ENCODE measurements around the gene EGR4. TPM values are rescaled to one million over a fixed set of nuclear protein-coding genes. Genes with fewer than 3 reads are reported as not detected.

Gene EGR4
- total and polyA plus RNA-seq, 2 donors (not counting 1 experiment from before 2014, with no cell fraction given): 0.30 to 2.7 TPM

GRCh38 chr2:73307720-73308119 is 14.4 kb upstream of the EGR4 start:
- intact Hi-C loops (cut with micrococcal nuclease): no loop called here
- WGBS (ENCODE audit: insufficient coverage): 81% methylated on average over 9 of the region's 9 CpGs

GRCh38 chr2:73301636-73302035 is 8.3 kb upstream of the EGR4 start:
- Mint-ChIP-seq H3K27ac (no peak overlapping the region), H3K4me3 (no peak overlapping the region), H3K4me1 (no peaks in the 10 kb centered on the region), H3K9me3 (ENCODE audit: insufficient read depth) (no peaks in the 10 kb centered on the region), H3K27me3 (peaks cover 54% of the 10 kb centered on the region)
- Histone ChIP-seq H3K4me1 (ENCODE audit: control insufficient read depth in 2 of 2, insufficient read depth in 2 of 2, low read length in 2 of 2) (no peaks in the 10 kb centered on the region), H3K4me3 (ENCODE audit: control extremely low read depth in 1 of 5, extremely low read depth in 1 of 5, insufficient read depth in 1 of 5, low read depth in 2 of 5, low read length in 4 of 5) (no peak overlapping the region), H3K4me2 (replicated peaks; ENCODE audit: low read depth, low read length, poor library complexity, severe bottlenecking) (no peak overlapping the region), H3K9ac (ENCODE audit: low read length) (no peak overlapping the region), H3K36me3 (replicated peaks in 1 of 2; ENCODE audit: control extremely low read depth in 1 of 2, control insufficient read depth in 1 of 2, extremely low read depth in 1 of 2, insufficient read depth in 2 of 2, low read length in 1 of 2) (no peaks in the 10 kb centered on the region), H3K27ac (ENCODE audit: low read length in 2 of 2) (no peak overlapping the region), H2AFZ (ENCODE audit: insufficient read depth, low read depth, low read length, poor library complexity, severe bottlenecking) (no peak overlapping the region), H3K9me3 (ENCODE audit: control extremely low read depth in 1 of 3, control insufficient read depth in 2 of 3, insufficient read depth in 1 of 3, low read length in 2 of 3) (no peaks in the 10 kb centered on the region), H3K27me3 (replicated peaks in 1 of 4; ENCODE audit: control extremely low read depth in 1 of 4, control insufficient read depth in 3 of 4, insufficient read depth in 4 of 4, low read length in 3 of 4) (peaks cover 0 to 32% (median 25%) of the 10 kb centered on the region in 4 experiments), H4K20me1 (ENCODE audit: control insufficient read depth, insufficient read depth, low read length, poor library complexity, severe bottlenecking) (no peaks in the 10 kb centered on the region), H3K79me2 (ENCODE audit: control insufficient read depth, insufficient read depth, low read length) (no peaks in the 10 kb centered on the region)
- intact Hi-C loops (cut with micrococcal nuclease): no loop called here
- no peak for DNase-seq
- ATAC-seq (ENCODE audit: low read depth): no peak
- ChIA-PET CTCF (interaction anchor here (0.7 to 1.1 kb wide), 2 partner anchors 64 to 416 kb away, joined by 4 to 6 read pairs; no protein-coding TSS in a partner anchor), POLR2A (no interaction called here)
- WGBS (ENCODE audit: insufficient coverage): 71% methylated on average over 1 of the region's 4 CpGs
- TF ChIP-seq EZH2 (IDR thresholded peaks at IDR 0.05; ENCODE audit: borderline replicate concordance, insufficient read depth, low read depth, low read length, poor library complexity, severe bottlenecking): no peak
- TF ChIP-seq CTCF (IDR thresholded peaks at IDR 0.05): no peak

More at GRCh38 chr2:73307720-73308119, 14.4 kb upstream of the EGR4 start:
- peaks cover 0 to 18% (median 7%) of the 10 kb centered on the region in 4 experiments for H3K27me3 ChIP-seq (replicated peaks in 1 of 4; ENCODE audit: control extremely low read depth in 1 of 4, control insufficient read depth in 3 of 4, insufficient read depth in 4 of 4, low read length in 3 of 4)
- no peaks in the 10 kb centered on the region for H3K4me1 ChIP-seq (ENCODE audit: control insufficient read depth in 2 of 2, insufficient read depth in 2 of 2, low read length in 2 of 2)
- H3K4me2 ChIP-seq (replicated peaks; ENCODE audit: low read depth, low read length, poor library complexity, severe bottlenecking): no peak overlapping the region
- Mint-ChIP-seq H3K27ac (no peak overlapping the region), H3K9me3 (ENCODE audit: insufficient read depth) (peaks cover 4% of the 10 kb centered on the region), H3K27me3 (peaks cover 39% of the 10 kb centered on the region), H3K4me3 (no peak overlapping the region), H3K4me1 (no peaks in the 10 kb centered on the region)
- CTCF ChIA-PET: no interaction called here
- no peaks in the 10 kb centered on the region for H3K36me3 ChIP-seq (replicated peaks in 1 of 2; ENCODE audit: control extremely low read depth in 1 of 2, control insufficient read depth in 1 of 2, extremely low read depth in 1 of 2, insufficient read depth in 2 of 2, low read length in 1 of 2)
- H3K79me2 ChIP-seq (ENCODE audit: control insufficient read depth, insufficient read depth, low read length): no peaks in the 10 kb centered on the region
- POLR2A ChIA-PET: no interaction called here
- H3K9ac ChIP-seq (ENCODE audit: low read length): no peak overlapping the region
- H2AFZ ChIP-seq (ENCODE audit: insufficient read depth, low read depth, low read length, poor library complexity, severe bottlenecking): no peak overlapping the region
- H3K4me3 ChIP-seq (ENCODE audit: control extremely low read depth in 1 of 5, extremely low read depth in 1 of 5, insufficient read depth in 1 of 5, low read depth in 2 of 5, low read length in 4 of 5): no peak overlapping the region
- H4K20me1 ChIP-seq (ENCODE audit: control insufficient read depth, insufficient read depth, low read length, poor library complexity, severe bottlenecking): no peaks in the 10 kb centered on the region
- no peak overlapping the region for H3K27ac ChIP-seq (ENCODE audit: low read length in 2 of 2)
- ATAC-seq (ENCODE audit: low read depth) (no peak), DNase-seq (no peak)
- no peaks in the 10 kb centered on the region for H3K9me3 ChIP-seq (ENCODE audit: control extremely low read depth in 1 of 3, control insufficient read depth in 2 of 3, insufficient read depth in 1 of 3, low read length in 2 of 3)
- no peak for TF ChIP-seq CTCF (IDR thresholded peaks at IDR 0.05)
- no peak for TF ChIP-seq EZH2 (IDR thresholded peaks at IDR 0.05; ENCODE audit: borderline replicate concordance, insufficient read depth, low read depth, low read length, poor library complexity, severe bottlenecking)

Data from B cell (primary cell).